Hematopoietic multipotent progenitor cell treated with erythropoietin and hydrocortisone succinate and interleukin-3 and kit ligand, for 4 days (in vitro differentiated cells): ENCODE data around the gene TMEM115.

Experiments
- DNase-seq: peaks from one replicate; pipeline ENCODE4 v3.0.0-alpha.2; 2015

TMEM115 gene

DNA sequence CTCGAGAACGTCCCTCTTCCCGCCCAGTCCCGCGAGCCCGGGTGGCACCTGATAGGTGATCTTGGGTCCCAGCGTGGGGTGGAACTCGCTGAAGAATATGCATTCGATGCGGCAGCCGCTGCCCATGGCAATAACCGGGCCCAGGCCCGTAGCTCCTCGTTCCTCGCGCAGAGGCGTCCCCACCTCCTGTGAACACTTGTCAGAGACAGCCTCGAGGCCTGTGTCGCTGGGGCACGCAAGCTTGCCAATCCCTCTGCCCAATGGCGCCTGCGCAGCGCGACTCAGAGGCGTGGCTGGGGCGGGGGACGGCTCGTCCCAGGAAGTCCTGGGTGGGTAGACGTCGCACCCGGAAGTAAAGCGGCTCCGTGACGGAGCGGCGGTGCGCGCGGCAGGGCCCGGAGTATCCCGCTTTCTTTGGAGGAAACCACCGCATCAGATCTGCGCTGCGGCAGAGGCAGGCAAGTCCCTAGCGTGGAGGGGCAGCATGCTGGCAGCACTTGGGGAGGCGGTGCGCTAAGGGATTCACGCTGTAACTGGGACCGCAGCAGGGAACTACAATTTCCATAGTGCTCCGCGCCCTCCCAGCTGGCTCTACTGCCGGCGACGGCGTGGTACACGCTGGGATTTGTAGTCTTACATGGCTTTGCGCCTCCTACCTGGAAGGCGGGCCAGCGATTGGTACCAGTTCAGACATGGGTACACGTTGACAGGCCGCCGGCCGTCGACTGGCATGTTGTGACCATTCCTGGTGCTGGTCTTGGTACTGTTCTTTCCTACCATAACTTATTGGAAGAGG, 8.6 kb downstream of the TMEM115 start, which contains the start of the genes CYB561D2 and NPRL2:
CYB561D2 (plus strand) TSS at position 336 of the 796 bp plus-strand sequence. CDS start 572 bp downstream, outside the sequence.
NPRL2 (minus strand) TSS at position 249 of the 796 bp plus-strand sequence; CDS start at position 126, 123 bp downstream.
- DNase-seq = peak; percentile 98

- no peak for DNase-seq
Observed at GRCh38 chr3:50350213-50350526, 9.2 kb downstream of the TMEM115 start.

DNA sequence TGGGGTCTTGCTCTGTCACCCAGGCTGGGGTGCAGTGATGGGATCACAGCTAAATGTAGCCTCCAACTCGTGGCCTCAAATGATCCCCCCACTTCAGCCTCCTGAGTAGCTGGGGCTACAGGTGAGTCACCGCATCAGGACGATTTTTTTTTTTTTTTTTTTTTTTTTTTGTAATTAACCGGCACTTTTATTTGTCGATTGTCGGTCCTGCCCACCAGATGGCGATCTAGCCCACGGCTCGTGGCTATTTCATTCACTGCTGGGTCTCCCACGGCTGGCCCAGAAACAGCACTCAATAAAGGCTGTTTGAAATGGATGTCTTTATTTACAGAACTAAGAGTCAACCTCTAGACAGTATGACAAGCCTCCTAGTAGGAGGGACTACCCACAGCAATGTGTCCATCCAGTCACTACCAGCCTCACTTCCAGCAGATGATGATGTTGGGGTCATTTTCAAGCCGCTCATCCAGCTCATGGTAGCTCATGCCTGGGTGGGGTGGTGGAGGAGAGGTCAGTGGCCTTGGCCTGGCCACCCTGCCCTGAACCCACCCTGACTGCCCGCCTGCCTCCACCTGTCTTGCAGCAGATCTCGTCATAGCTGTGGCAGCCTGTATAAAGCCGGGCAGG, 12.0 kb downstream of the TMEM115 start:
- peak; percentile 92 for DNase-seq

DNA sequence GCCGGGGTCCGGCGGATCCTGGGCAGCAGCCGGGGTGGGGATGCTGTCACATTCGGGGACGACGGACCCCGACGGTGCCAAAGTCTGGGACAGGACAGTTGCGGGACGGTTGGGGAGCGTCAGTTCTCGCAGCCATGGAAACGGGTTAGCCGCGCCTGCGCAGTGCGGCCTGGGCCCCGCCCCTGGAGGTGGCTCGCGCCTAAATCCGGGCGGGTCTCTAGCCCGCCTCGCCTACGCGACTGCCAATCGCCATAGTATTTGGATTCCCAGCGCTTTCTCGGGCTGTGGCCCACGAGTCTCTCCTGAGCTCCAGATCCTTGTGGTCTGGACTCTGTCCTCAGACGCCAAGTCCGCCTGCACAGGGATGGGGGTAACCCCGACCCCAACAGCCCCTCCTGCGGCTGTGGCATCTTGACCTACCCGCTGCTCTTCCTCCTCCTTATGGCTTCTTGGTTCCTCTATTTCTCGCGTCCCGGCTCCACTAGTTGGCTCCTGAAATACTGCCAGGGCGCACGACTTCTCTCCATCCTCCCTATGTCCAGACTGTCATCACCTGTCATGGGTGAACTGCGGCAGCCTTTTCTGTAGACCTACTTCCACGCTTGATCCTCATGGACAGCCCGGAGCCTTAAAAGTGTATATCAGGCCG, 13.6 kb downstream of the TMEM115 start, which contains the start of gene ZMYND10:
ZMYND10 (minus strand) TSS at position 147 of the 649 bp plus-strand sequence. CDS start 153 bp downstream, outside the sequence.
- DNase-seq = peak; percentile 88

DNA sequence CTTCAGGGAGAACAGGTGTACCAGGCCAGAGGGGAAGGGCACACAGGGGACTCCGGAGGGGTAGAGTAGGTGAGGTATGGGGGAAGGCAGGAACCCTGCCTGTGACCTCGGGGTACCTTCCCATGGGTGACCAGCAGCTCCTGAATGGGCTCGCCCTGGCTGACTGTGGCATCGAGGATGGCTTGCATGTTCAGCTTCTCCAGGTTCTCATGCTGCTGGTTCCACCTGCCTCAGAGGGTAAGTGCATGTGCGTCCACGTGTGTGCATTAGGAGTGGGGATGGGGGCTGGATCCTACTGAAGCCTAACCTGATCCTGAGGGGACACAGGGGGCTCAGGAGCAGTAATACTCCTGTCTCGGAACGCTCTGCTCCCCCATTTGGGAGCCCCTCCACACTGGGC, 14.3 kb downstream of the TMEM115 start:
- DNase-seq = no peak

GRCh38 chr3:50342813-50343633, 16.3 kb downstream of the TMEM115 start:
- no peak for DNase-seq

GRCh38 chr3:50341996-50342650, 17.2 kb downstream of the TMEM115 start:
- no peak for DNase-seq

GRCh38 chr3:50341537-50341936, 17.8 kb downstream of the TMEM115 start:
- DNase-seq = no peak

- DNase-seq = peak; percentile 98
Observed at GRCh38 chr3:50340448-50341329, 18.6 kb downstream of the TMEM115 start, which contains the start of gene RASSF1. RASSF1 (minus strand) TSS chr3:50340836; CDS start chr3:50340805, 31 bp downstream.

GRCh38 chr3:50340147-50340447, 19.2 kb downstream of the TMEM115 start:
- DNase-seq = peak; percentile 47

GRCh38 chr3:50339485-50340146, 19.7 kb downstream of the TMEM115 start:
- no peak for DNase-seq

DNA sequence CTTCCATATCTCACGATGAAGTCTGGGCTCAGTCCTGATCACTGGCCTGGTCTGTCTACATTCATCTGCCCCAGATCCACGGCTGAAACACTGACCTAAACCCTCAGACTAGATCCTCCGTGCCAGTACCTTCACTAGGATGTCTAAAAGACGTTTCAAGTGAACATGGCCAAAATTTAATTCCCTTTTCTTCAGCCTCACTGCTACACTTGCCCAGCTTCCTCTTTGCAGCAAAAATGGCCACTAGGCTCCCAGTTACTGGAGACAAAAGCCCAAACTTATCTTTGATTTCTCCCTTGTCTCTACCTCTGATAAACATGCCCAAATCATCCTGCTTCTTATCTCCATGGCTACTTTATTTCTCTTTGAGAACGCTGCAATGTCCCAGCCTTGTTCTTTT, 20.4 kb downstream of the TMEM115 start:
- peak; percentile 79 for DNase-seq

DNA sequence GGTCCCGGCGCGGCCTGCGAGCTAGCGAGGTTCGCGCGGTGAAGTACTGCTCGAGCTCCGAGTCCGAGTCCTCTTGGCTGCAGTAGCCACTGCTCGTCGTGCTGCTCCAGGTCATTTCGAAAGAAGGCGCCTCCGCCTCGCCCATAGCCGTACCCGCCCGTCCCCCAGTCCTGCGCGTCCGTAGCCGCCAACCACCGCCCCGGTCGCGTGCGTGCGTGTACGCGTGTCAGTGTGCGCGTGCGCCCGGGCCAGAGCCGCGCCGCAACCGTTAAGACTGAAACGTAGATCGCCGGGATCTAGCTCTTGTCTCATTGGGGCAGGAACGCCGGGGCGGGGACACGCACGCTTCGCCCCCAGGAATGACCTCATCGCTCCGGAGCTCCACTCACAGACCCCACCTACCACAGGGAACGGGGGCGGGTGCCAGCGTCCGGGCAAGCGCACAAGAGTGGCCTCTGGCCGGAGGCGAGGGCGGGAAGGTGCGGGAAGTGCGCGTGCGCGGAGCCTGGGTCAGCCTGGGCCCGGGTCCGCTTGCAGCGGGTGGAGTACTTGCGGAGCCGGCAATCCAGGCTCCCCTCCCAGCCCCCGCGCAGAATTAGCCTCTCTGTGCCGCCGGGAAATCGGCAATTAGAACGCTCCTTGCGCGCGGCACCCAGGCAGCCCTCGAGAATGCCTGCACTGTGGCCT, 22.0 kb downstream of the TMEM115 start:
- peak; percentile 100 for DNase-seq

DNA sequence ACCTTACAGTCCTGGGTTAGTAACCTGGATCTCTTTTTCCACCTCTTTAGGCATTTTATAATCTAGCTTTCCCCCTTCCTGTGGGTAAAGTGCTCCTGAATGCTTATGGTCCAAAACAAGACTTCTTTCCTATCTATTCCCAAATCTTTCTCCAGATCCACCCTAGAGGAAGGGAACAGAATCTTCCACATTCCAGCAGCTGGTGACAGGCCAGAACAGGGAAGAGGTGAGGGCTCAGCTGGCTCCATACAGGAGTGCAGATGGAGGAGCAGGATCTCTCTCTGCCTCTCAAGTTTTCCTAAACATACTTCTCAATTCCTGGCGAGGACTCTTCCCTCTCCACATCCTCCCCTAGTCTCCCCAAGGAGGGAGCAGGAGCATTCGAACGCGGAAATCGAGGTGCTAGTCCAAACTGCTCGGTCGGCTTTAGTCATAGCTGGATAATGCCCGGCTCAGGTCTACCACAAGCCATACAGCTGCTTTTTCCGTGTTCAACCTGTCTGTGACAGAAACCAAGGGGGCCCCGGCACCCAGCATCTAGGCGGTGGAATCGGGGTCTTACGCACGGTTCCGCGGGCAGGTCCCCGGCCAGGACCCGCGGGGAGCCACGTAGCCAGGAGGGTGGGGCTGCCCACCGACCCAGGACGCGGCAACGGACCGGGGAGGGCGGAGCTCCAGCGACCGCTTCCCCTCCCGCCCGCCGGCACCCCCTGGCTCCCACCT, 22.7 kb downstream of the TMEM115 start:
- DNase-seq = no peak

DNA sequence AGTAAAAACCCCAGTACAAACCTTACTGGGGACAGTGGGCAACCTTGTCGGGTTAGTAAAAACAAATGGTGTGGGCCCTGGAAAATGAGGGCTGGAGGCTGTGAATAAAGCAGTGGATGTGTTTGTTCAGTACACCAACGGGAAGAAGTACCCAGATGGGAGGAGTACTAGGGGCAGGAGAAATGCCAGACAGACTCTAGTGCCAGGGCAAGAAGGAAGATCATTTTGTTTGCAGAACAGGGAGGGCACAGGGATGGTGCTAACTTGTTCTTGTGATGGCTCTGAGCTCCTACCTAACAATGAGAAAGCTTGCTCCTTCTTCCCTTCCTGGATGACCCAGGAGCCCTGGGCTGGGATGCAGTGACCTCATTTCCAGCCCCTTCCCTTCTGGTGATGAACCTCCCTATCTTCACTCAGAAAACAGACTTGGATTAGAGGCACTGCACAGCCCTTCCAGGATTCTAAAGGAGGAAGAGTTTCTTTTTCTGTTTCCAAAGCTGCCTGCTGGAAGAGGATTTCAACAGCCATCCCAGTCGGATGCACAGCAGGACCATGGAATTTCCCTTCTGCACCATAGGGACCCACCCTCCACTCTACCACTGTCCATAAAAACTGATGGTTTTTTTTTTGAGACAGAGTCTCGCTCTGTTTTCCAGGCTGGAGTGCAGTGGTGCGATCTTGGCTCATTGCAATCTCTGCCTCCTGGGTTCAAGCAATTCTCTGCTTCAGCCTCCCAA, 24.8 kb downstream of the TMEM115 start:
- no peak for DNase-seq

- no peak for DNase-seq
Observed at GRCh38 chr3:50333744-50334328, 25.5 kb downstream of the TMEM115 start.

GRCh38 chr3:50331364-50331907, 27.9 kb downstream of the TMEM115 start:
- DNase-seq = no peak

DNA sequence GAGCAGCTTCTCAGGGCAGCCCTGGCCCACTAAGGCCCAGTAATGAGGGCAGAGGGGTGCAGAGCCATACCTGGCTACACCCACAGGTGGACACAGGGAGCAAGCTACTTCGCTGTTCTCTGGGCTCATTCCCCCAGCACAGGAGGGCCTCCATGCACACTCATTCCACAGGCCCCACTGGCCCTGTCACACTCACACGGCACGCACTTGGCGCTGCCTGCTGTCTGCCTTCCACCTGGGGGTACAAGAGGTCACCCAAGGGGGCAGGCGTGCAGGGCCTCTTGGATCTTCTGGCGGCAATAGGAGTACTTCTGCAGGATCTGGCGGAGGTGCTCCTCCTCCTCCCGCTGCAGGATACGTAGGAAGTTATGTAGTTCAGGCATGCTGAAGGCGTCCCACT, 29.0 kb downstream of the TMEM115 start:
- no peak for DNase-seq
